DMS 273 treated with DMSO at 0.1 percent for 48 hours (cell line): ENCODE data around the gene ITPR3.

Experiments
- DNase-seq: peaks from one replicate; lab custom pipeline; 2025; lab: John Stamatoyannopoulos, UW

The ITPR3 gene

DNA sequence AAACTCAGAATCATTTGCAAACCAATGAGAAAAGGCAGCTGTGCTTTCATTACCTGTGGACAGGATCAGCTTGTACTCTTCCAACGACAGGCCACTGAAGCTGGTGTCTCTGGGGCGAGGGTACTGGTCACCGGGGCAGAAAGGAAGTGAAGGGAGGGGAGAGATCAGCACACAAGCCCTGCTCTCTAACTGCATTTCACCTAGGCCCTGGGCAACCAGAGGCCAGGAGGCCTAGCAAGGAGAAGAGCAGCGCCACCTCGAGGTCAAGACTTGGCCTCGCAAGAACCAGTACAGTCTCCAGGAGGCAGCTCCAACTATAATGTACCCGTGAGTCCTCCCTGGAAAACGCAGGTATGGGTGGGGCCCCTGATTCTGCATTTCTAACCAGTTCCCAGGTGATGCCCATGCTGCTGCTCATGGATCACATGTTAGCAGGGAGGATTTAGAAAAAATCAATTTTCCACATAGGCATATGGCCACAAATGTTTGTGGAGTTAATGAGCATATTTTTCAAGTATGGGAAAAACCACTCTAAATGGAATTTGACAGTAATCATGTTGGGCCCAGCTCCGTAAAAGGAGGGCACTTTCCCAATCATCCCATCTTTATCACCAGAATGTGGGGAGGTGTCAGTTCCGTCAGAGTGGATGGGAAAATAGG is 79.4 kb downstream of the ITPR3 start:
- peak; percentile 29 for DNase-seq

DNA sequence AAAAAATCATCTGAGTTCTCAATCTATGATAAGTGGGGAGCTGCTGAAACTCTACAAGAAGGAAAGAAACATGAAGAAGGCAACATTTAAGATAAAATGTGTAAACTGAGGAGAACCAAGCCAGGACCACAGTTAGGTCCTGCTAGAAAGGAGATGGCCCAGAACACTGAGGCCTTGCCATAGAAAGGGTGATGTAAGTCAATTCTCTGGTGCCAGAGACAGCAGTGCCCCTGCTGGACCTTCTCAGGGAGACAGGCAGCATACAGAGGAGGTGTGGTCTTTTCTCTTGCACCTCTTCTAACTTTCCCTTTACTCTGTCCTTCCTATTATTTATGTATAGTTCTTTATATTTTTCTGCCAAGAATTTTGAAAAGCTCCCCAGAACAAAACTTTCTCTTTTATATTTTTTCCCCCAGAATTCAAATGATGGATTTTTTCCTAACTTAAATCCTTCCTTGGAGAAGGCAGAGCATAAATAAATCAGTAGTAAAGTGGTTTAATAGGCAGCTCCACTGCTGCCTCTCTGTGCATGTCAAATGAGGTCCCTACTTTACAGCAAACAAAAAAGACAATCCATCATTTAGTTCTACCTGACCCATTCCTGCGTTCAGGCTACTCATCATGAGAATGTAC is 81.3 kb downstream of the ITPR3 start:
- DNase-seq: no peak

GRCh38 chr6:33704215-33705066 is 83.3 kb downstream of the ITPR3 start:
- no peak for DNase-seq

GRCh38 chr6:33705268-33705885 is 84.3 kb downstream of the ITPR3 start:
- no peak for DNase-seq

DNA sequence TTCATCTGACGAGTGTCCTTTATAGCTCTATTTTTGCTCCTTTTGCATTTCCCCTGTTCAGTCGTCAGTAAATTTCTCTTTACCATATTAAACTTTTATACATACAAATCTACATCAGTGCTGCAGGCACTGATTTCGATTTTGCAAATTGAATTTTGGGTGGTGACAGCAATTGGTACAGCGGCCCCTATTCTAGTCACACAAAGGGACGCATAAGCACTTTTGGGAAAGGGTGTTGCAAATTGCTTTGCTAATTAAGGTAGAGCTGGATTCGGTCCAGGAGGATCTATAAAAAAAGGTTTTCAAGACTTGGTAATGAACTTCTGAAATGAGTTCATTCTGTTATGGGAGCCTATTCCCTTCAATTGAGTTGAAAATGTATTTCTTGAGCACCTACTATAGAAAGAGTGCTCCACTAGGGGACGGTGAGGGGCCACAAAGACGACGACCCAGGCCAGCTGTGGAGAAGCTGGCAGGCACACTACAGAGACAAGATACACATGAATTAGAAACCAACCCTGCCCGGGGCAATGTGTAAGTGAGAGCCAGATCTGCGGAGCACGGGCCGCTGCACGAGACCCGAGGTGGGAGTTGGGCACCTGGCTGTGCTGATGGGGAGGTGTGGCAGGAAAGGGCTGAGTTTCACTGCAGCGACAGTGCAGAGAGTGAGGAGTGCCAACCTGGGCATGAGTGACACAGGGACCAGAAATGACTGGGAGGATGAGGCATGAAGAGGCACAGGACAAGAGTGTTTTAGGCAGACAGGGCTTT is 85.0 kb downstream of the ITPR3 start:
- DNase-seq: no peak

DNA sequence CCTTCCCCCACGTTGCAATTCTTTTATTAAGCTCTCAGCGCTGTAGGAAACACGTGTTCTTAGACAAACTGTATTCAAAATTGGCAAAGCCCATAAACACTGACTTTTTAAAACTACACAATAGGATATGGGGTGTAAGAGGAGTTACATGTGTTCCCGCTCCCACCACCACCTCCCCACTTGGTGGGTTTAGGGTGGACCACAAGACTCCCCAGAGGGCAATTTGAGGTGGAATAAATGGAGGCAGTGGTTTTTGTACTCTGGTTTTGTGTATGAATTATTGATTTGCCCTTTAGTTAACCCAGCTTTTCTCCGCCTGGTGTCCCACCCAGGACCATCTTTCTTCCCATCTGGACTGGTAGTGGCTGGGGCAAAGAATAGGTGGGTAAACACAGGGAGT is 86.6 kb downstream of the ITPR3 start:
- DNase-seq: no peak

DNA sequence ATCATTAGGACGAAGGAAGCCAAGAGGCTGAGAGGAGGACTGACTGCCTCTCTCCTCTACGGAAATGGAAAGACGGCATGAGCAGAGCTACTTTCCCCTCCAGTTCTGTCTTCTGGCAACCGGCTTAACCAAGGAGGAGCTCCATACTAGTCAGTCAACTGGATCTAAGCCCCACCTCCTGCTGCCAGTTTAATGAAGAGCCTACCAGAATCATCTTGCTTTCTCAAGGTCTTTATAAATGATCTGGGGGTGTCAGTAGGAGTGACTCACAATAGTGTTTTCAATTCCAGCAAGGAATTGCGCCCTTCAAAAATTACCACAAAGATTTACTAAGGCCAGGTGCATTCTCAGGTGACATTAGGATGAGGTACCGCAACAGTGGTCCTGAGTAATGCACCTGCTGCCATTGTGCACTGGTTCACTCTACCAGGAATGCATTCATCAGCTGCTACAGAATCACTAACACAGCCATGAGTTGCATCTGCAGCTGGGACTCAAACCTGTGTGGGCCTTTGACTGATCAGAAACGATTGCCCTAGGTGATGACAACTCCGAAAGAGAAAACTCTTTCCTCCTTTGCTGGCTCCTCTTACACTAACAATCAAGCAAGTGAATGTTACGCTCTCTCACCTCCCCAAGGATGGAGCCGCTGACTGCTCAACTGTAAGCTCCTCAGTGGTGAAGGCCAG is 87.5 kb downstream of the ITPR3 start:
- no peak for DNase-seq

DNA sequence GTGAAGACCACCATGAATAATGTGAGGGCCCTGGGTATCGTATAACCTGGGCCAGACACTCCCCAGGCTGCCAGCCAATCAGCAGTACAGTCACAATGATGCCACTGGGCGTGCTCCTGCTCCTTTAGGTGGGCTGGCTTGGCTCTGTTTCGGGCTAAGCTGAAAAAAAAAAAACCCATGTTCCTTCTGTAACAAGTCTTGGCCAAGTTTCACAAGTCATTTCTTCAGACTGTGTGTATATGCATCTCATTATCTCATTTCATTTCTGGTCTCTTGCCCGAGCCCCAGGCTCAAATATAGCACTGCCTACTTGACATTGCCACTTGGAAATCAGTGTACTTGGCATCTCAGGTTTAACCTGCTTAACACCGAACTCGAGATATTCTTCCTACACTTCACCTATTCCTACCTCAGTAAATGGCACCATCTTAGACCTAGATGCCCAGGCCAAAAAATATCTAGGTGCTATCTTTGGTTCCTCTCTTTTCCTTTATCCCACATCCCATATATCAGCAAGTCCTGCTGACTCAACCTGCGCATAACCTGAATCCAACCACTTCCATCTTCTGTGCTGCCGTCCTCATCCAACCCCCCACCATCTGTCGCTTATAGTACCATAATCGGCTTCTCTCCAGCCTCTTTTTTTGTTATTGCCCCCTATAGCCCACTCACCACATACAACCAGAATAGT is 88.6 kb downstream of the ITPR3 start:
- DNase-seq: no peak

DNA sequence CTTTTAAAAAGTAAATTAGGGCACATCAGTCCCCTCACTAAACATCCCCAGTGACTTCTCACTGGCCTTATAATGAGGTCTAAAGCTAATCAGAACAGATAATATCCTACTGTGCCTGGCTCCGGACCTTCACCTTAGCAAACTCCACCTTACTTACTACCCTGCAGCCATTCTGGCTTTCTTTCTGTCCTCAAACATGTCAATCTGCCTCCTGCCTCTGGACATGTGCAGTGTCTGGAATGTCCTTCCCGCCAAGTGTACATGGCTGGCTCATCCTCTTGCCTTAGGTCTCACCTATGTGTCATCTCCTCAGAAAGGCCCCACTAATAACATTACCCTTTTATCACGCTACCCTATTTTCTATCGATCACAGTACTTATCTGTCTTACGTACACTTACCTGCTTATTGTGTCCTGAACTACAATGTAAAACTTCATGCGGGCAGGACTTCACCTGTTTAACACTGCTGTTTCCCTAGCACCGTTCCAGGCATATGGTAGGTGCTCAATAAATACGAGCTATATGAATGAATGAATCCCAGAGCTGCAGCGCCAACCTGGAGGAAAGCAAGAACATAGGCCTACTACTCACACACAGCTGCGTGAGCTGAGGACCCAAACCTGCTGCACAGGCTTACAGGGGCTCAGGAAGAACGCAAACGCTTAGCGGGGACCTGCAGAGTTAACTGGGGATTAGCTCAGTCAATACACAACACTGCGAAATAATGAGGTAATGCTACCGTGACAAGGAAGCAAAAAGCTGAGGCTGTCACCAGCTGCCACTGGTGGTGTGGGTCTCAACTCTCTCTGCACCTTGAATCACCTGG is 89.4 kb downstream of the ITPR3 start:
- DNase-seq: no peak

GRCh38 chr6:33711140-33712129 is 90.3 kb downstream of the ITPR3 start, which contains the start of gene UQCC2:
Gene UQCC2, minus strand, starts transcription at chr6:33711700. Its CDS starts 14 bp downstream, at chr6:33711686.
- peak; percentile 92 for DNase-seq

DNA sequence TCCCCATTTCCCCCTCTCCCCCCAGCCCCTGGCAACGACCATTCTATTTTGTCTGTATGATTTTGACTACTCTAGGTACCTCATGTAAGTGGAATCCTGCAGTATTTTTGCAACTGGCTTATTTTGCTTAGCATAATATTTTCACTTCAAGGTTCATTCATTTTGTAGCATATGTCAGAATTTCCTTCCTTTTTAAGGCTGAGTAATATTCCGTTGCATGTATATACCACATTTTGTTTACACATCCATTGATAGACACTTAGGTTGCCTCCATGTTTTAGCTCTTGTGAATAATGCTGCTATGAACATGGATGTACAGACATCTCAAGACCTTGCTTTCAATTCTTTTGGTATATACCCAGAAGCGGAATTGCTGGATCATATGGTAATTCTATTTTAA is 91.8 kb downstream of the ITPR3 start:
- DNase-seq: no peak

DNA sequence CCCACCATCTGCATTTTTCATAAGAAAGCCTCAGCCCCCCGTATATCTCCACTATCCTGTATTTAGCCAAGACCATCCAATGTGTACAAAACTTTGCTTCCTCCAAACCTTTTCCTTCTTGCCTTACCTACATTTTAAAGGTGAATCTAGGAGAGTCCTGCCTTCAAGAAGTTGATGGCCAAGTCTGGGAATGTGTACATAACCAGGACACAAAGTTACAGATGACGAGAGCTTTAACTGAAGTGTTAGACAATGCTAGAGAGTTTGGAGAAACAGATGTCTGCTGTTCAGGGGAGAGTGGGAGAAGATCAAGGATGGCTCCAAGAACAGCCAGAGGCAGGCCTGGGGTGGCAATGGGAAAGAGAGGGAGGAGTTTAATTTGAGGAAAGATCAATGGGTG is 92.7 kb downstream of the ITPR3 start:
- no peak for DNase-seq

GRCh38 chr6:33714385-33715040 is 93.4 kb downstream of the ITPR3 start:
- DNase-seq: no peak

DNA sequence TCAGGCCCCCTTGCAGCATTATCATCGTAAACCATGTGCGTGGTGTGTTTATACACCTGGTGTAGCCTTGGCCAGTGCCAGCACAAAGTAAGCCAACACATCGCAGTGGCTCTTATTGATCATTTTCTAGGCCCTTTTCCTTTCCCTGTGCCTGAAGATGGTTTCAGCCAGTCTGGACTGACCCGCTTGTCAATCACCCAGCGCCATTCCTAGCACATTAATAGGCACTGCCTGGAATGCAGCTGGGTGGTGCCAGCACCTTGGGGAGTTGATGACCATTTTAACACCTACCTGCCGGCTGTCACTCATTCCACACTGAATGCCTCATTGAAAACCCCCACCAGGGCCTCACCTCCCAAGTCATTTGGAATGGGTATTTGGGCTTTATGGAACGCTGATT is 95.3 kb downstream of the ITPR3 start:
- DNase-seq: no peak

DNA sequence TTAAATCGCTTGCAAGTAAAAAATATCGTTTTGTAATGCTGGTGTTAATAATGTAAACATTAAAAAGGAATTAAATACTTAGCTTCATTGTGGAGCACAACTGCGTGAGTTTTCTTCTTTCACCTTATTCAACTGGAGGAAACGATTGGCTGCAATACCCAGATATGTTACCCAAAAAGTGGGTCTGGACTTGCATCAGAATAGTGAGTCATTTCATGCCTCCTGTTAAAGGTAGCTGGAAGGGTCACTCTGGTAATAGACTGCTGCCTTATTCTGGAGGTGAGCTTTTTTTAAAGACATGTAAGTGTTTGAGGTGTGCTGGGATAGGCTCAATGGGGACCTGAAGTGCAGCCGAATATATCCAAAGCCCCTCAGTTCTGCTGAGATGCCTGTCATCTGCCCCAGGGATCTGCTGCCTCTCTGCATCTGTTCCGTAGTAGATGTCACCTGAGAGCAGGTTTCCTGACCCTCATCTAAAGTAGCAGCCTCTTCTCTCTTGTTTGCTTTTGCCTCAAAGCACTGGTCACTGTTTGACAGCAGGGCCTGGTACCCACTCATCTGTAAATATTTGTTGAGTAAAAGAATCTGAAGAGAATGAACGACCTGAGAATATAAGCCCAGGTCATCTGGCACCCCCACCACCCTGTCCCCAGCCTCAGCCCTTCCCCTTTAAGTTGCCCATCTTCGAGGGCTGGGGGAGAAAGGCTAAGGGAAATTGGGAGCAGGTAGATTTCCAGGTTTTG is 95.9 kb downstream of the ITPR3 start:
- DNase-seq: no peak

DNA sequence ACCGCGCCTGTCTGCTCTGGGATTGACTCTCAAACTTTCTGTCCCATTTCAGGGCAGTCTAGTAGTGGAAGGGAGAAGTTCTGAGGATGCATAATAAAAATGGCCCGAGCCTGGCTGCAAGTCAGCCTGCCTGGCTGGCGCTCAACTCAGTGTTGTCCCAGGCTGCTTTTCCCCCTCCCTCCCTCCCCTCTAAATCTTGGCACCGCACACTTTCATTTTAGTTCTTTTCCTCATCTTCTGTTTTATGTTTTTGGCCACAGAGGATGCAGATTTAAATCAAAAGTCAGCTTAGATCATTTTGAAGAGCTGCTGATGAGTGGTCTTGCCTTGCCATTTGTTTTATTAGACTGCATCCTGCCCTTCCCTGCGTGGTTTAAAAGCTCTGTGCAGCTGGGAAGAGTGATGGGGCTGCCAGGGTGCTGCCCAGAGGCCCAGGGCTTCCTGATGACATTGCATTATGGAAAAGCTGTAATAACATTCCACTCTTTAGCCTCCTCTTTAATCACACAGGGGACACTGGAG is 96.9 kb downstream of the ITPR3 start:
- no peak for DNase-seq

GRCh38 chr6:33718713-33719112 is 97.6 kb downstream of the ITPR3 start:
- DNase-seq: no peak
